ENCODE results near the gene MAML2.

- TF ChIP-seq TEAD4 (IDR thresholded peaks at IDR 0.05; ENCODE audit: borderline replicate concordance, insufficient read depth) (no peak), RAD21 (IDR thresholded peaks at IDR 0.05; ENCODE audit: low read length) (no peak), EZH2phosphoT487 (IDR thresholded peaks at IDR 0.05; ENCODE audit: borderline replicate concordance, low read depth) (no peak), CTCF (IDR thresholded peaks at IDR 0.05) (no peak), ELF1 (IDR thresholded peaks at IDR 0.05) (no peak)
Measured at GRCh38 chr11:96282625-96283220, 60.3 kb downstream of the MAML2 start.

All from SK-N-SH (cell line).